KBM-7 (cell line): ENCODE measurements around the gene EMC8.

ENCODE experiments used
- DNase-seq: peaks from one replicate; pipeline ENCODE4 v3.0.0-alpha.2; 2015
- in situ Hi-C: fragments of 300-500 bp; cut with MboI; formaldehyde crosslinking; loops from 2 replicates; pipeline ENCODE4 v1.14.3; 2020; ENCODE audit warnings: low sequenced_read_pairs, low pct_unique_long_range_greater_than_20kb, mixed read lengths

EMC8 gene

DNA sequence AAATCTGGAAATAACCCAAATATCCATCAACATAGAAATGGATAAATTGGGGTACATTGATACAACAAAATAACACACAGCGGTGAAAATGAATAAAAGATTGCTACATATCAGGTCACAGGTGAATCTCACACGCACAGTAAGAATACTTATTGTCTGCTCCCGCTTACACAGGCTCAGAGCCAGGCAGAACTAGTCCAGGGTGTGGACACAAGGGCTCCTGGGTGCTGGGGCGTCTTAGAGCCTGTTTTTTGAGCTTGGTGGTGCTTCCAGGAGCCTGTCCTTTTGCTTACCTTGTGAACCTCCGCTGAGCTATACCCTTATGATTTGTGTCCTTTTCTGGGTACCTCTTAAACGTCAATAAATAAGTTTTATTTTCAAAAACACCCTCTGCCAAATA is 28.6 kb downstream of the EMC8 start:
- in situ Hi-C loops = no loop called here
- DNase-seq = no peak

- DNase-seq = no peak
- in situ Hi-C loops = no loop called here
Observed at GRCh38 chr16:85768199-85768598, 31.1 kb downstream of the EMC8 start.

DNA sequence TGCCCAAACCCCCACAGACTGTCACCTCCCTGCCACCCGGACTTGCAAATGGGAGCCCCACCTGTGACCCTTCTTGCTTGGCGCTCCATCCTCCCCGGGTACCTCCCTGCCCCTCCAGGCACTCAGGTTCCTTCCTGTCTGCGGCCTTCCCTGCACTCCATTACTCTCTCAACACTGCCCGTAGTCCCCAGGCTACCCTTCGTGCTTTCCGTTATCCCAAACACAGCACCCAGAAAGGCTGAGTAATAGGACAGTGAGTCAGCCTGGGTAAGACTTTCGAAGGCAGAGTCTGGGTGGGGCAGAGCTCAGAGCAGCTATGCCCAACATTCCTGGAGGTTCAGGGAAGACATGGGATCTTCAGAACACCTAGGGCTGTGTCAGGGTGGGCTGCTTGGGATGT is 31.8 kb downstream of the EMC8 start:
- in situ Hi-C loops = no loop called here
- DNase-seq = no peak

GRCh38 chr16:85765767-85766166 is 33.6 kb downstream of the EMC8 start:
- DNase-seq = no peak
- in situ Hi-C loops = no loop called here

- no peak for DNase-seq
- in situ Hi-C loops = no loop called here
Observed at GRCh38 chr16:85765211-85765610, 34.1 kb downstream of the EMC8 start.

DNA sequence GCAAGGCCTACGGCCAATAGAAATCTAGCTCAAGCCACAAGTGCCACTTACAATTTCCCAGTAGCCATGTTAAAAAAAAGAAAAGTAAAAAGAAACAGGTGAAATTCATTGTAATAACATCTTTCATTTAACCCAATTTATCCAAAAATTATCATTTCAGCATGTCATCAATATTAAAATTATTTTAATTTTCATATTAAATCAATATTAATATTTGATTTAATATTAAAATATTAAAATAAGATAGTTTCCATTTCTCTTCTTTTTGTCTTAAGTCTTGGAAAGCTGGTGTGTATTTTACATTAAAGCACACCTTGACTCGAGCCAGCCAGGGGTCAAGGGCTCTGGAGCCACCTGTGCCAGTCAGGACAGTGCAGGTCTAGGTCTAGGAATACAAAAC is 35.7 kb downstream of the EMC8 start:
- in situ Hi-C loops = no loop called here
- no peak for DNase-seq

DNA sequence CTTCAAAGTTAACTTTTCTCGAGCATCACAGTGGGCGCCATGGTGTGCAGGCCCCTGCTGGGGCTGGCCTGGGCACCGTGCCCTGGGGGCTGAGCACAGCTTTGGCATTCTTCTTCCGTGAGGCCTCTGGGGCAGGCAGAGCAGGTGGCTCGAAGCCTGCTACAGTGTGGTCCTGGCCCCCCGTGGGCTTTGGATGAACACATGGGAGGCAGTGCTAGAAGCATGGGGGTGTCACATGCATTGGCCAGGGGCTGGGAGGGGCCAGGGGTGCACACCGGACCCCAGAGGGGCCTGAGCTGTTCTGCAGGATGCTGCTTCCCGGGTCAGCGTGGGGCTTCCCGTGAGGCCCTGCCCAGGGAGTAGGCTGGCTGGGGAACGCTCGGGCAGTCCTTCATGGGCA is 36.4 kb downstream of the EMC8 start:
- in situ Hi-C loops = no loop called here
- DNase-seq = no peak

DNA sequence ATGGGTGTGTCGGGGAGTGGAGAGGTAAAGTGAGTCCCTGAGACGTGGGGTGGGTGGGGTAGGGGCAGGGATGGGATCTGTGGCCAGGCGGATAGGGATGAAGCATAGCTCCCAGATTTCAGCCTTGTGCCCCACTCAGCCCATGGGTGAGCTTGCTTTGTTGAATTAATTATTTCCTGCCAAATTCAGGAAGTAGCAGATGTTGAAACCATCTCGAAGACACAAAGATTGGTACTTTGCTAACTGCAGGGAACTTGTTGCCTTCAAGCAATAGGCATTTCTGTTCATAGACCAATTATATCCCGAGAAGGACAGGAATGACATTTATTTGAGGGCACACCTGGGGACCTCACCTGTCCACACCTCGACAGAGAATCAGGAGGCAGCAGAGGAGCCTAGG is 37.5 kb downstream of the EMC8 start:
- DNase-seq = peak; percentile 48
- in situ Hi-C loops = no loop called here

- DNase-seq = peak; percentile 74
- in situ Hi-C loops = no loop called here
Observed at GRCh38 chr16:85759631-85760419, 39.5 kb downstream of the EMC8 start.

DNA sequence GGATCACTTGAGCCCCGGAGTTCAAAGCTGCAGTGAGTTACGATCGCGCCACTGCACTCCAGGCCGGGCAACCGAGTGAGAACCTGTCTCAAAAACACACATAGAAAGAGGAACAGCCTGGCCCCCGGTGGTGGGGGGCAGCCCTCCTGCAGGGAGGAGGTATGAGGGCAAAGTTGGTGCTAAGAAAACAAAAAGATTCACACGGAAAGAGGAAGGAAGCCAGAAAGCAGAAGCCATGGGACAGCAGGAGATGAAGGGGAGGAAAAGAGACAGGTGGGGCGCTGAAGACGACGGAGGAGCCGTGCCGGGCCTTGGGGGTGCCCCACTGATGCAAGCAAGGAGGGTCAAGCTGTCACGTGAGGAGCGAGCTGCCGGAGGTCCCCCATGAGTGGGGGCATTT is 40.2 kb downstream of the EMC8 start:
- in situ Hi-C loops = no loop called here
- peak; percentile 99 for DNase-seq

DNA sequence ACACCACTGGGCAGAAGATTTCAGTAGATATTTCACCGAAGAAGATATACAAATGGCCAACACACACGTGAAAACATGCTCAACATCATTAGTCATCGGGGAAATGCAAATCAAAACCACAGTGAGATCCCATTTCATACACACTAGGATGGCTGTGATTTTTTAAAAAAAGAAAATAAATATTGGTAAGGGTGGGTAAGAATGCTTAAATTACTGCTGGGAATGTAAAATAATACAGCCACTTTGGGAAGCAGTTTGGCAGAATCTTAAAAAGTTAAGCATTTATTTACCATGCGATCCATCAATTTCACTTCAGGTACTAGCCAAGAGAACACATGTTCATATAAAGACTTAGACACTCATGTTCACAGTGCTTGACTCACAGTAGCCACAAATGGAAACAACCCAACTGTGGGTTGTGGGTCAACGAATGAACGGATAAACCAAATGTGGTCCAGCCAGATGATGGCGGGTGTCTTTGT is 42.0 kb downstream of the EMC8 start:
- in situ Hi-C loops = no loop called here
- no peak for DNase-seq

GRCh38 chr16:85755929-85756768 is 43.2 kb downstream of the EMC8 start:
- in situ Hi-C loops = no loop called here
- no peak for DNase-seq

- DNase-seq = peak; percentile 48
- in situ Hi-C loops = no loop called here
Observed at GRCh38 chr16:85754413-85754812, 44.9 kb downstream of the EMC8 start.

- in situ Hi-C loops = no loop called here
- DNase-seq = no peak
Observed at GRCh38 chr16:85753976-85754375, 45.4 kb downstream of the EMC8 start.

GRCh38 chr16:85753559-85753958 is 45.8 kb downstream of the EMC8 start:
- in situ Hi-C loops = no loop called here
- no peak for DNase-seq

DNA sequence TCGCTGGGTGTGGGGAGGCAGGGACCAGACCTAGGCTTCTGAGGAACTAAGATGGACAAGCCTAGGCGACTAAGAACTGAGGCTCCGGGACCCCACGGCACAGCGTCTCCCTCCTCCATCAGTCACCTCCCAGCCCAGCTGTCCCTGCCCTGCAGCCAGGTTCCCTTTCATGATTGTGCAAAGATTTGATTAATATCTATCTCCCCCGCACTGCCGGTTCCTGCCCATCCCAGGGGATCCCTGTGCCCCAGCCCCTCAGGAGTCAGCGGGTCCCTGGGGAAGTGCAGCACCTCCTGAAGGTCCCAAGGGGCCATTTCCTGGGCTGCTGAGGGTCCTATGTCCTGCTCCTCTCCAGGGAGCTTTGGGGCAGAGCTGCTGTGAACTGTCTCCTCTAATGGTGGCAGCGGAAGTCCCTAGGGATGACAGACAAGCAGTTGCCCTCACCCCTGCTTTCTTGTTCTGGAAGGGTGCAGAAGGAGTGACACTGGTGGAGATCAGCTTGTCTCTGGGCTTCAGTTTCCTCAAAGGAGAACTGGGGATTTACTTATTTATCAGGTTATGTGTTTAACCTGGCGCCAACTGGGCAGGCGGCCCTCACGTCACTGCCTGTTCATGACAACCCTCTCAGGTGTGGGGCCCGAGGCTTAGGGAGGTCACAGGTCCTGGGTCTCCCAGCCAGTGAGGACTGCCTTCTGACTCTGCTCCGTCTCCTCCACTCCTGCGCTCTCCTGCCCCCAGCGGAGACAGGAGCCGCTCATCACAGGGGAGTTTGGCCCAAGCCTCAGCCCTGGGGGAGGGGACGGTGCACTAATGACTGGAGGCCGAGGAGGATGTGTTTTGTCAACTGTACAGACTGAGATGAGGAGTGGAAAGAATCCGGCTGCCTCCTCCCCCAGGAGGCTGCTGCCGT is 46.6 kb downstream of the EMC8 start:
- DNase-seq = peak; percentile 82
- in situ Hi-C loops = no loop called here

DNA sequence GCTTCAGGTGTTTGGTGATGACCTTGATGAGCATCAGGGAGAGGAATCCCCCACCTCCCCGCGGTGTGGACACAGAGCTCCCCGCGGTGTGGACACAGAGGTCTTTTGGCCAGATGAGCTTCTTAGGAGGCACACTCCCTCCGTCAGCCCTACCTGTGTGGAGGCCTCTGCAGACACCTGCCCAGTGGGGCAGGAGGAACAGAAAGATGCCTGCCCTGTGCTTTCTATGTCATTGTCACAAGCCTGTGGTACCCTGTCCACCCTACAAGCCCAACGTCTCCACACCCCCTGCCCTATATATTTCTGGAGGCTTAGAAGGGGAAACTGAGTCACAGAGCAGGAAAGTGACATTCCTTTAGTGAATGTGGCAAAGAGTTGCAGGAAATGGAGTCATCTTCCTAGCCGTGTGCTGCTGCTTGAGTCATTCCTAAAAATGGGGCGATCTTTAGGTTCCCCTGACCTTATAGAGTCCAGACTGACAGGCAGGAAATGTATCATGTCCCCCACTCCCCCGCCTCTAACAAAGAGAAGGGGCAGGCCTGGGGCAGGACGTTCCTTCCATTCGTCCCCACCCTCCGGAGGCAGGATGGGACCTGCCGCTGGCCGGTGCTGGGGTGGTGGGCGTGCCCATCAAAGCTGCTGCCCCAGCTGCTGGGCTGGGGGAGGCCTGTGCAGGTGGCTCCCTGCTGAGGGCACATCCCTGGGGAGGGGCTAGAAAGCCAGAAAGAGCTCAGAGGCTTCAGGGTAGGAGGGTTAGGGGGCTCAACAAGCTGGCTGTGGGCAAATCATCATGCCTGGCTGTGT is 47.4 kb downstream of the EMC8 start:
- no peak for DNase-seq
- in situ Hi-C loops = no loop called here

- in situ Hi-C loops = no loop called here
- no peak for DNase-seq
Observed at GRCh38 chr16:85750827-85751697, 48.3 kb downstream of the EMC8 start, which contains the start of gene C16orf74. Gene C16orf74 (minus strand): TSS chr16:85751096. CDS start chr16:85735217, 15,879 bp downstream.
